Measurements from ENCODE around the gene TNS2. TPM values are rescaled to one million over a fixed set of nuclear protein-coding genes. Genes with fewer than 3 reads are reported as not detected.

TNS2 gene
- total and polyA plus RNA-seq, 11 donors = 56.0 to 193 (median 88.4) TPM

DNA sequence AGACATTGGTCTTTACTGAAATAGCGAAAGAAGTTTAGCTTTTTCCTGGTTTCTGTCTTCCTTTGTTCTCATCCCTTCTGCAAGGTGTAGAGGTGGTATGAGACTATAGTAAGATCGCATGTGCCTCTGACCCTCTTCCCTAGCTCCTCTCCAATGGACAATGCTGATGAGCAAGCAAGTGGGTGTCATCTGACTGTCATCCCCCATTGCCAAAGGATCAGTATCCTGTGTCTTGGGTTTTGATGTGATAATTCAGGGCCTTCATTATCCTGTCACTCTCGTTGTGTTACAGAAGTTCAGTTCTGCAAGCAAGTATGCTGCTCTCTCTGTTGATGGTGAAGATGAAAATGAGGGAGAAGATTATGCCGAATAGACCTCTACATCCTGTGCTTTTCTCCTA, 10.0 kb upstream of the TNS2 start:
- no peaks in the 10 kb centered on the region for H3K9me3 ChIP-seq
- ATAC-seq = no peak
- intact Hi-C loops (cut with DNase I) = loop anchor here in 1 of 10 donors (2.0 kb wide), 1 partner anchor 59 kb away; no protein-coding TSS in a partner anchor
- H3K27me3 ChIP-seq = no peaks in the 10 kb centered on the region
- peak overlapping the region in 2 of 12 donors; percentile 65 for H3K27ac ChIP-seq
- H3K36me3 ChIP-seq = peaks cover 3 to 81% (median 60%) of the 10 kb centered on the region in 9 donors
- H3K4me3 ChIP-seq = no peak overlapping the region
- TF ChIP-seq, protein P1, sequence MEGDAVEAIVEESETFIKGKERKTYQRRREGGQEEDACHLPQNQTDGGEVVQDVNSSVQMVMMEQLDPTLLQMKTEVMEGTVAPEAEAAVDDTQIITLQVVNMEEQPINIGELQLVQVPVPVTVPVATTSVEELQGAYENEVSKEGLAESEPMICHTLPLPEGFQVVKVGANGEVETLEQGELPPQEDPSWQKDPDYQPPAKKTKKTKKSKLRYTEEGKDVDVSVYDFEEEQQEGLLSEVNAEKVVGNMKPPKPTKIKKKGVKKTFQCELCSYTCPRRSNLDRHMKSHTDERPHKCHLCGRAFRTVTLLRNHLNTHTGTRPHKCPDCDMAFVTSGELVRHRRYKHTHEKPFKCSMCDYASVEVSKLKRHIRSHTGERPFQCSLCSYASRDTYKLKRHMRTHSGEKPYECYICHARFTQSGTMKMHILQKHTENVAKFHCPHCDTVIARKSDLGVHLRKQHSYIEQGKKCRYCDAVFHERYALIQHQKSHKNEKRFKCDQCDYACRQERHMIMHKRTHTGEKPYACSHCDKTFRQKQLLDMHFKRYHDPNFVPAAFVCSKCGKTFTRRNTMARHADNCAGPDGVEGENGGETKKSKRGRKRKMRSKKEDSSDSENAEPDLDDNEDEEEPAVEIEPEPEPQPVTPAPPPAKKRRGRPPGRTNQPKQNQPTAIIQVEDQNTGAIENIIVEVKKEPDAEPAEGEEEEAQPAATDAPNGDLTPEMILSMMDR (IDR thresholded peaks at IDR 0.05) = no peak
- TF ChIP-seq POLR2A (IDR thresholded peaks at IDR 0.05) = no peak
- H3K4me1 ChIP-seq = peaks cover 0 to 40% (median 30%) of the 10 kb centered on the region in 12 donors
- DNase-seq = no peak
- whole genome bisulfite sequencing, 4 donors = 73 to 84% (median 78%) methylated on average over 3 to 4 of the region's 4 CpGs

DNA sequence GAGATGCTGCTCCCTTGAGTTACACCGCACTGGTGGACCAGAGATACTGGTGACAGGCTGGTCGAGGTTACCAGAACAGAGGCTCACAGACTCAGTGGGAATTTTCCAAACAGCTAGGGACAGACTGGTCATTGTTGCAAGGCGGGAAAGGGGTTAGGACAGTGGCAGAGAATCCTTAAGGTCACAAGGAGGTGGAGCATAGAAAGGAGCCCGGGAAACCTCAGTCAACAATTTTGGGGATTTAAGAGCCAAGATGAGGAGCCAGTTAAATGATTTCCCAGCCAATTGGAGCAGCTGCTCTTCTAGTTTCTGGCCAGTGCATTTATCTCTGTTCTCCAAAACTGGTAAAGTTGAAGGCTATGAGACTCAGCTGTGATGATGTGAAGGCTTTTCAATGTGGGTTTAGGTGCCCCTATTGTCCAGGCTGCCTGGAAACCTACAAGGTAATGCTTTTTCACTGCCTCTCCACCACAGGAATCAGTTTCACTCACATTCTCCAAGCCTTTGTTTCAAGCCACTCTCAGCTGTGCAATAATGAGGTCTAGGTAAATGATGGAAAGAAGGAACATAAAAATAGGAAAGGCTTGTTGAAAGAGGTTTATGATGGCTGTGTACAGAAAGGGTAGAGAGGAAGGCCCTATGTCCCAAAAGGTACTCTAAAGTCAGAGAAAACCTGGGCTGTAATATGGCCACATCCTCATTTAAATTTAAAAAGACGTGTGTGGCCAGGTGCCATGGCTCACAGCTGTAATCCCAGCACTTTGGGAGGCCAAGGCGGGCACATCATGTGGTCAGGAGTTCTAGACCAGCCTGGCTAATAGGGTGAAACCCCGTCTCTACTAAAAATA, 7.0 kb upstream of the TNS2 start:
- no peaks in the 10 kb centered on the region for H3K27me3 ChIP-seq
- intact Hi-C loops (cut with DNase I) = no loop called here
- H3K4me3 ChIP-seq = no peak overlapping the region
- WGBS, 4 donors = 77 to 86% (median 82%) methylated on average over 7 of the region's 7 CpGs
- H3K9me3 ChIP-seq = no peaks in the 10 kb centered on the region
- peak overlapping the region in 5 of 12 donors; percentile 3 to 100 (median 27) for H3K27ac ChIP-seq
- TF ChIP-seq, protein P1 (IDR thresholded peaks at IDR 0.05) = no peak
- TF ChIP-seq POLR2A (IDR thresholded peaks at IDR 0.05) = no peak
- DNase-seq (no peak), ATAC-seq (no peak)
- H3K36me3 ChIP-seq = peaks cover 0 to 51% (median 31%) of the 10 kb centered on the region in 9 donors
- peaks cover 10 to 59% (median 47%) of the 10 kb centered on the region in 12 donors for H3K4me1 ChIP-seq

DNA sequence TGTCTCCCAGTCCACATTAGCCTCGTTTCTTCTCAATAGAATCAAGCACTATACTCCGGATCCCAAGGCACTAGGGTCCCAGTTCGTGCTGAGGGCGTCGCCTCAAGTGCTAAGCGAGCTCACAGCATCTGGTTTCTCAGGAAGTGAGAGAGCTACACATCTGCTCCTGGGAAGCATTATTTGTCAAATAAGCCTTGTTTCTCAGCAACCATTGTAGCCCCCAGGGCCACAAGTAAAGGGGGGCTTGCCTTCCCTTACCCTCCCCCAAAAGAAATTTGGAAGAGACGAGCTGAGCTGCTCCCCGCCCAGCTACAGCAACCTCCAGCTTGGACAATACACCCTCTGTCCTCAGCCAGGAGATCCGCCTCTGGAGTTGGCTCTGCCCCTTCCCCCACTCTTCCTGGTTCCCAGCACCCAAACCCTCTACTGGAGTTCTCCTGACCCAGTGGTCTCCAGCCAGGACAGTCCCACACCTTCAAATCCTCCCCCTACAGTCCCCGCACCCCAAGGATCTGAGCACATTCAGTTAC, 5.7 kb upstream of the TNS2 start:
- intact Hi-C loops (cut with DNase I) = no loop called here
- Histone ChIP-seq H3K9me3 (no peaks in the 10 kb centered on the region), H3K36me3 (peaks cover 0 to 38% (median 18%) of the 10 kb centered on the region in 9 donors), H3K27me3 (no peaks in the 10 kb centered on the region), H3K4me3 (peak overlapping the region in 5 of 12 donors; percentile 7 to 84 (median 11)), H3K4me1 (peaks cover 7 to 59% (median 50%) of the 10 kb centered on the region in 12 donors), H3K27ac (peak overlapping the region; percentile 11 to 100 (median 98))
- WGBS, 4 donors = 37 to 56% (median 48%) methylated on average over 6 to 10 of the region's 10 CpGs
- ATAC-seq (no peak), DNase-seq (peak in 3 of 5 donors; percentile 45 to 61 (median 56))
- TF ChIP-seq POLR2A (IDR thresholded peaks at IDR 0.05) = no peak
- TF ChIP-seq, protein P1 (IDR thresholded peaks at IDR 0.05) = no peak

Measured in heart left ventricle (tissue), 16 donors.